GM23338 (cell line): ENCODE measurements around the gene CNDP2. TPM values are rescaled to one million over a fixed set of nuclear protein-coding genes. Genes with fewer than 3 reads are reported as not detected.

Source experiments
- ATAC-seq: fragments of 200-7000 bp; cut with Tn5 transposase; 3 replicates; pipeline ENCODE4 v1.9.1; 2020
- DNase-seq: peaks from one replicate; pipeline ENCODE4 v3.0.0-alpha.2; 2015; ENCODE audit warnings: low spot score
- H2AFZ ChIP-seq: fragments of 200-600 bp; sonication (generic); 2 replicates; pipeline ENCODE4 v1.8.0; 2016; ENCODE audit warnings: antibody characterized with exemption, mild to moderate bottlenecking, moderate library complexity
- H3F3A ChIP-seq: fragments of 200-600 bp; sonication (generic); replicated peaks from 2 replicates; pipeline ENCODE4 v1.8.0; 2017; ENCODE audit warnings: antibody characterized with exemption, mixed run types, low read depth
- H3K27ac ChIP-seq: fragments of 200-600 bp; sonication (generic); 2 replicates; pipeline ENCODE4 v1.6.1; 2016; ENCODE audit warnings: low read depth
- H3K27me3 ChIP-seq: fragments of 200-600 bp; sonication (generic); 2 replicates; pipeline ENCODE4 v1.8.0; 2016; ENCODE audit warnings: mild to moderate bottlenecking, mixed run types, moderate library complexity; ENCODE audit not compliant: insufficient read depth
- H3K36me3 ChIP-seq: fragments of 200-600 bp; sonication (generic); 2 replicates; pipeline ENCODE4 v1.8.0; 2016; ENCODE audit warnings: mild to moderate bottlenecking; ENCODE audit not compliant: insufficient read depth
- H3K4me1 ChIP-seq: fragments of 200-600 bp; sonication (generic); 2 replicates; pipeline ENCODE4 v1.8.0; 2016; ENCODE audit warnings: mild to moderate bottlenecking, moderate library complexity; ENCODE audit not compliant: insufficient read depth
- H3K4me2 ChIP-seq: fragments of 200-600 bp; sonication (generic); 2 replicates; pipeline ENCODE4 v1.7.1; 2017; ENCODE audit warnings: mixed run types
- H3K4me3 ChIP-seq: fragments of 200-600 bp; sonication (generic); 2 replicates; pipeline ENCODE4 v1.6.1; 2016; ENCODE audit warnings: mixed run types
- H3K79me2 ChIP-seq: fragments of 200-600 bp; sonication (generic); replicated peaks from 2 replicates; pipeline ENCODE4 v1.8.0; 2017; ENCODE audit warnings: mild to moderate bottlenecking; ENCODE audit not compliant: insufficient read depth
- H3K9me2 ChIP-seq: fragments of 200-600 bp; sonication (generic); 2 replicates; pipeline ENCODE4 v1.8.0; 2017; ENCODE audit not compliant: insufficient read depth
- H4K20me1 ChIP-seq: fragments of 200-600 bp; sonication (generic); replicated peaks from 2 replicates; pipeline ENCODE4 v1.8.0; 2017; ENCODE audit warnings: mild to moderate bottlenecking; ENCODE audit not compliant: insufficient read depth
- H3K27ac Mint-ChIP-seq: 2 replicates; pipeline ENCODE4 v1.8.0; 2020; ENCODE audit warnings: inconsistent platforms, mild to moderate bottlenecking, moderate library complexity, mixed read lengths
- H3K27me3 Mint-ChIP-seq: 3 replicates; pipeline ENCODE4 v1.8.0; 2022; ENCODE audit warnings: low read depth, mild to moderate bottlenecking, moderate library complexity, mixed read lengths, inconsistent platforms; ENCODE audit not compliant: insufficient read depth, poor library complexity
- H3K36me3 Mint-ChIP-seq: 3 replicates; pipeline ENCODE4 v1.8.0; 2021; ENCODE audit warnings: low read depth, mild to moderate bottlenecking, inconsistent platforms, moderate library complexity, mixed read lengths
- H3K4me1 Mint-ChIP-seq: 3 replicates; pipeline ENCODE4 v1.8.0; 2020; ENCODE audit warnings: mild to moderate bottlenecking, inconsistent platforms, mixed read lengths
- H3K4me3 Mint-ChIP-seq: 3 replicates; pipeline ENCODE4 v1.8.0; 2021; ENCODE audit warnings: moderate library complexity, mild to moderate bottlenecking, inconsistent platforms, mixed read lengths
- H3K9me3 Mint-ChIP-seq: 3 replicates; pipeline ENCODE4 v1.8.0; 2020; ENCODE audit warnings: moderate library complexity, mild to moderate bottlenecking, inconsistent platforms, mixed read lengths
- CTCF ChIP-seq, 2 experiments: fragments of 200-600 bp in 1 of 2; sonication (generic) in 1 of 2; conservative IDR thresholded peaks; 2 replicates each; pipeline versions ENCODE4 v1.5.1 to v1.6.1; 2016 to 2017; ENCODE audit warnings: antibody characterized with exemption in 2 of 2, low read depth in 2 of 2, mild to moderate bottlenecking in 2 of 2, moderate library complexity in 1 of 2
- ETS1 ChIP-seq: IDR thresholded peaks from 2 replicates; pipeline ENCODE4 v1.6.1; 2016; ENCODE audit warnings: antibody characterized with exemption
- EZH2 ChIP-seq: fragments of 200-600 bp; sonication (generic); IDR thresholded peaks from one replicate; pipeline ENCODE4 v1.8.0; 2017; ENCODE audit warnings: antibody characterized with exemption, mild to moderate bottlenecking, low read depth; ENCODE audit not compliant: unreplicated experiment
- JUNB ChIP-seq: IDR thresholded peaks from one replicate; pipeline ENCODE4 v1.6.1; 2016; ENCODE audit warnings: antibody characterized with exemption; ENCODE audit not compliant: unreplicated experiment
- NANOG ChIP-seq: IDR thresholded peaks from 2 replicates; pipeline ENCODE4 v1.6.1; 2016; ENCODE audit warnings: antibody characterized with exemption, borderline replicate concordance
- POLR2AphosphoS5 ChIP-seq: IDR thresholded peaks from 2 replicates; pipeline ENCODE4 v1.6.1; 2016; ENCODE audit warnings: antibody characterized with exemption, low read depth
- REST ChIP-seq: IDR thresholded peaks from one replicate; pipeline ENCODE4 v1.6.1; 2018; ENCODE audit warnings: antibody characterized with exemption; ENCODE audit not compliant: unreplicated experiment
- STAT1 ChIP-seq: IDR thresholded peaks from one replicate; pipeline ENCODE4 v1.6.1; 2016; ENCODE audit warnings: antibody characterized with exemption; ENCODE audit not compliant: unreplicated experiment
- ZNF114 ChIP-seq: fragments of 250-450 bp; sonication (Bioruptor Pico); IDR thresholded peaks from 2 replicates; pipeline ENCODE4 v1.5.0; 2020; ENCODE audit warnings: mild to moderate bottlenecking, moderate library complexity
- ZNF331 ChIP-seq: fragments of 250-450 bp; sonication (Bioruptor Pico); IDR thresholded peaks from 2 replicates; pipeline ENCODE4 v1.5.0; 2020; ENCODE audit warnings: low read depth, mild to moderate bottlenecking, moderate library complexity
- polyA plus RNA-seq: library from polyadenylated mRNA; unstranded; fragments of >200 nt; fragmentation: Nextera tagmentation; extraction: Ambion mirVana; gene quantifications from 2 replicates; pipeline ENCODE4 v1.2.1, GENCODE V29; 2016
- total RNA-seq: library from RNA; depleted of rRNA; stranded (reverse); fragments of >200 nt; shearing (Covaris generic); gene quantifications from 2 replicates; pipeline ENCODE4 v1.2.3, GENCODE V29; 2014
- TF ChIP-seq, protein P1 (sequence below): fragments of 250-450 bp; sonication (Bioruptor Pico); IDR thresholded peaks from 2 replicates; pipeline ENCODE4 v1.5.0; 2020; ENCODE audit warnings: mild to moderate bottlenecking, moderate library complexity

CNDP2 gene
- total and polyA plus RNA-seq, 2 experiments from 2014 or later = 116 to 175 TPM

- TF ChIP-seq STAT1 (no peak), NANOG (no peak), EZH2 (no peak), POLR2AphosphoS5 (no peak), REST (no peak), CTCF (conservative IDR thresholded peaks at IDR 0.05; ENCODE audit: low read depth in 2 of 2) (no peak), ETS1 (no peak), ZNF114 (CRISPR knock-in tag) (no peak), ZNF331 (CRISPR knock-in tag) (no peak)
Observed at GRCh38 chr18:74447404-74448152, 48.6 kb upstream of the CNDP2 start (continued).

- Histone ChIP-seq H3K36me3 (no peaks in the 10 kb centered on the region), H3K27ac (no peak overlapping the region), H3K4me3 (no peak overlapping the region), H3K27me3 (peaks cover 19% of the 10 kb centered on the region), H3F3A (no peaks in the 10 kb centered on the region), H3K4me1 (peaks cover under 1% of the 10 kb centered on the region), H3K4me2 (no peak overlapping the region), H3K79me2 (no peaks in the 10 kb centered on the region), H2AFZ (no peak overlapping the region), H4K20me1 (no peaks in the 10 kb centered on the region), H3K9me2 (no peaks in the 10 kb centered on the region)
- no peaks in the 10 kb centered on the region for H3K36me3 Mint-ChIP-seq
- peaks cover 10% of the 10 kb centered on the region for H3K4me1 Mint-ChIP-seq
- H3K4me3 Mint-ChIP-seq = no peak overlapping the region
- no peak overlapping the region for H3K27ac Mint-ChIP-seq
- H3K9me3 Mint-ChIP-seq = no peaks in the 10 kb centered on the region
- peaks cover 24% of the 10 kb centered on the region for H3K27me3 Mint-ChIP-seq
- ATAC-seq (no peak; the same call in 2 of the 3 replicates), DNase-seq (no peak)
- TF ChIP-seq JUNB (no peak), ZNF331 (CRISPR knock-in tag) (no peak)
- TF ChIP-seq, protein P1, sequence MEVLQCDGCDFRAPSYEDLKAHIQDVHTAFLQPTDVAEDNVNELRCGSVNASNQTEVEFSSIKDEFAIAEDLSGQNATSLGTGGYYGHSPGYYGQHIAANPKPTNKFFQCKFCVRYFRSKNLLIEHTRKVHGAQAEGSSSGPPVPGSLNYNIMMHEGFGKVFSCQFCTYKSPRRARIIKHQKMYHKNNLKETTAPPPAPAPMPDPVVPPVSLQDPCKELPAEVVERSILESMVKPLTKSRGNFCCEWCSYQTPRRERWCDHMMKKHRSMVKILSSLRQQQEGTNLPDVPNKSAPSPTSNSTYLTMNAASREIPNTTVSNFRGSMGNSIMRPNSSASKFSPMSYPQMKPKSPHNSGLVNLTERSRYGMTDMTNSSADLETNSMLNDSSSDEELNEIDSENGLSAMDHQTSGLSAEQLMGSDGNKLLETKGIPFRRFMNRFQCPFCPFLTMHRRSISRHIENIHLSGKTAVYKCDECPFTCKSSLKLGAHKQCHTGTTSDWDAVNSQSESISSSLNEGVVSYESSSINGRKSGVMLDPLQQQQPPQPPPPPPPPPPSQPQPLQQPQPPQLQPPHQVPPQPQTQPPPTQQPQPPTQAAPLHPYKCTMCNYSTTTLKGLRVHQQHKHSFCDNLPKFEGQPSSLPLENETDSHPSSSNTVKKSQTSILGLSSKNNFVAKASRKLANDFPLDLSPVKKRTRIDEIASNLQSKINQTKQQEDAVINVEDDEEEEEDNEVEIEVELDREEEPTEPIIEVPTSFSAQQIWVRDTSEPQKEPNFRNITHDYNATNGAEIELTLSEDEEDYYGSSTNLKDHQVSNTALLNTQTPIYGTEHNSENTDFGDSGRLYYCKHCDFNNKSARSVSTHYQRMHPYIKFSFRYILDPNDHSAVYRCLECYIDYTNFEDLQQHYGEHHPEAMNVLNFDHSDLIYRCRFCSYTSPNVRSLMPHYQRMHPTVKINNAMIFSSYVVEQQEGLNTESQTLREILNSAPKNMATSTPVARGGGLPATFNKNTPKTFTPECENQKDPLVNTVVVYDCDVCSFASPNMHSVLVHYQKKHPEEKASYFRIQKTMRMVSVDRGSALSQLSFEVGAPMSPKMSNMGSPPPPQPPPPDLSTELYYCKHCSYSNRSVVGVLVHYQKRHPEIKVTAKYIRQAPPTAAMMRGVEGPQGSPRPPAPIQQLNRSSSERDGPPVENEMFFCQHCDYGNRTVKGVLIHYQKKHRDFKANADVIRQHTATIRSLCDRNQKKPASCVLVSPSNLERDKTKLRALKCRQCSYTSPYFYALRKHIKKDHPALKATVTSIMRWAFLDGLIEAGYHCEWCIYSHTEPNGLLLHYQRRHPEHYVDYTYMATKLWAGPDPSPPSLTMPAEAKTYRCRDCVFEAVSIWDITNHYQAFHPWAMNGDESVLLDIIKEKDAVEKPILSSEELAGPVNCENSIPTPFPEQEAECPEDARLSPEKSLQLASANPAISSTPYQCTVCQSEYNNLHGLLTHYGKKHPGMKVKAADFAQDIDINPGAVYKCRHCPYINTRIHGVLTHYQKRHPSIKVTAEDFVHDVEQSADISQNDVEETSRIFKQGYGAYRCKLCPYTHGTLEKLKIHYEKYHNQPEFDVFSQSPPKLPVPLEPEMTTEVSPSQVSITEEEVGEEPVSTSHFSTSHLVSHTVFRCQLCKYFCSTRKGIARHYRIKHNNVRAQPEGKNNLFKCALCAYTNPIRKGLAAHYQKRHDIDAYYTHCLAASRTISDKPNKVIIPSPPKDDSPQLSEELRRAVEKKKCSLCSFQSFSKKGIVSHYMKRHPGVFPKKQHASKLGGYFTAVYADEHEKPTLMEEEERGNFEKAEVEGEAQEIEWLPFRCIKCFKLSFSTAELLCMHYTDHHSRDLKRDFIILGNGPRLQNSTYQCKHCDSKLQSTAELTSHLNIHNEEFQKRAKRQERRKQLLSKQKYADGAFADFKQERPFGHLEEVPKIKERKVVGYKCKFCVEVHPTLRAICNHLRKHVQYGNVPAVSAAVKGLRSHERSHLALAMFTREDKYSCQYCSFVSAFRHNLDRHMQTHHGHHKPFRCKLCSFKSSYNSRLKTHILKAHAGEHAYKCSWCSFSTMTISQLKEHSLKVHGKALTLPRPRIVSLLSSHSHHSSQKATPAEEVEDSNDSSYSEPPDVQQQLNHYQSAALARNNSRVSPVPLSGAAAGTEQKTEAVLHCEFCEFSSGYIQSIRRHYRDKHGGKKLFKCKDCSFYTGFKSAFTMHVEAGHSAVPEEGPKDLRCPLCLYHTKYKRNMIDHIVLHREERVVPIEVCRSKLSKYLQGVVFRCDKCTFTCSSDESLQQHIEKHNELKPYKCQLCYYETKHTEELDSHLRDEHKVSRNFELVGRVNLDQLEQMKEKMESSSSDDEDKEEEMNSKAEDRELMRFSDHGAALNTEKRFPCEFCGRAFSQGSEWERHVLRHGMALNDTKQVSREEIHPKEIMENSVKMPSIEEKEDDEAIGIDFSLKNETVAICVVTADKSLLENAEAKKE = no peak
Observed at GRCh38 chr18:74450626-74451025, 45.5 kb upstream of the CNDP2 start.
